Ramos (cell line): ENCODE data around the gene CXADR.
"Not testable (repeated sequence)": the region's sequence is repeated elsewhere in the genome, so short reads cannot be mapped to it uniquely, and the experiment has no call there.

ENCODE experiments used
- in situ Hi-C: fragments of 300-500 bp; cut with MboI; formaldehyde crosslinking; loops from one replicate; pipeline ENCODE4 v1.14.3; 2022; ENCODE audit warnings: low sequenced_read_pairs; ENCODE audit not compliant: unreplicated experiment

The CXADR gene

DNA sequence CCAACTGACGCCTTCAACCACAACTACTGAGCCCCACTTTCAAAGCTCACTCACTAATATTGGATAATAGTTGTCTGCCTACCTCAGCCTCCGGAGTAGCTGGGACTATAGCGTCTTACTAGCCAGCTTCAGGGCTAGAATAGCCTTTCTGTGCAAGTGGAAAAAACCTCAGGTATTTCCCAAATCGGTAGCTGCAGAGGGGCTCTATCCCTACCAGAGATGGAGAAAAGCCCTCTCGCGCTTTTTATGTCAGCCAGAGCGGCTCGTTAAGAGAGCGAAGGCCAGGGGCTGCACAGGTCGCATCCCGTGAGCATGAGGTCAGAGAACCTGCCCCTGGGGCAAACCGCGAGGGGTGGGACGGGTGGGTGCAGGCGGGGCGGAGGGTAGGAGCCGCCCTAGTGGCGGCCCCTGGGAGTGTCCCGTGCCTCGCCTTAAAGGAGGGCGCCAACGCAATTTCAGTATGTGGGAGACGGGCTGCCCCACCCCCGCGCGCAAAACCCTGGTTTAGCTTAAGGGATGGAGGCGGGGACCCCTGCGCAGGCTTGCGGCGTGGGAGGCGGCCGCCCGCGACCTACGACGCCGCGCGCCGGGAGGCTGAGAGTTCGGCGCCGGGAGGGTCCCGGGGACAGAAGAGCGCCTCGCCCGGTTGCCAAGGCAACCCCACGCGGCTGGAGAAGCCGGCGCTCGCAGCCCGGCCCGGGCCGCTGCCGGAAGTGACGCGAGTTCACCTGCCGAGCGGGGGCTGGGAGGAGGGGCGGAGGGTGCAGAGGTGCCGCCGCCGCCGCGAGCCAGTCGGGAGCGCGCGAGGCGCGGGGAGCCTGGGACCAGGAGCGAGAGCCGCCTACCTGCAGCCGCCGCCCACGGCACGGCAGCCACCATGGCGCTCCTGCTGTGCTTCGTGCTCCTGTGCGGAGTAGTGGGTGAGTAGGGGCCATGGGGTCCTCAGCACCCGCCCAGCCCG, at the start of gene CXADR:
CXADR (plus strand) TSS at position 791 of the 961 bp plus-strand sequence; CDS start at position 878, 87 bp downstream.
- in situ Hi-C loops = no loop called here

DNA sequence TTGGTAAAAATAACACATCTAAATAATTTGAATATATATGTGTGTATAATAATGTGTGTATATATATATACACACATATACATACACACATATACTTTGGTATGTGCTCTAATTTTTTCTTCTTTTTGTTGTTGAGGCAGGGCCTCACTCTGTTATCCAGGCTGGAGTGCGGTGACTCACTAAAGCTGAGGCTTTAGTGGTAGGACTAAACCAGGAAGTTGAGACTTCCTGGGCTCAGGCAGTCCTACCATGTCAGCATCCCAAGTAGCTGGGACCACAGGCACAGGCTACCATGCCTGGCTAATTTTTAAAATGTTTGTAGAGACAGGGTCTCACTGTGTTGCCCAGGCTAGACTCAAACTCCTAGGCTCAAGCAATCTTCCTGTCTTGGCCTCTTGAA, 46.7 kb upstream of the CXADR start:
- in situ Hi-C loops = no loop called here

DNA sequence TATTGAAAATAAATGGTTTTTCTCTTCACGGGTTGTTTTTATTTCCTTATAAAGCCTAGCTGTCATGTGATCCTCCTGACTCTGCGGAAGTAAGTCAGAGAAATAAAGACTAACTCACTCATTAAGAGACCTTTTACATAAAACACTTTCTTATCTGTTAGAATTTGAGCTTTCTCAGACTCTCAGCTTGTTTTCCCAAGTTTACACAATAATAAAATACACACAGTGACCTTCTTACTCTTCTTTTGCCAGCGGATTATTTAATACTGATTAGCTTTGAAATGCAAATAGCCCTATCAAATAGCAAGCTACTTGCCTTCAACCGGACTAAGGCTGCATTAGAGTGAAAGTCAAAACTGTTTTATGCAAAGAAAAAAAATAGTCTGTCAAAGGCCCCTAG, 45.5 kb upstream of the CXADR start:
- in situ Hi-C loops = no loop called here

DNA sequence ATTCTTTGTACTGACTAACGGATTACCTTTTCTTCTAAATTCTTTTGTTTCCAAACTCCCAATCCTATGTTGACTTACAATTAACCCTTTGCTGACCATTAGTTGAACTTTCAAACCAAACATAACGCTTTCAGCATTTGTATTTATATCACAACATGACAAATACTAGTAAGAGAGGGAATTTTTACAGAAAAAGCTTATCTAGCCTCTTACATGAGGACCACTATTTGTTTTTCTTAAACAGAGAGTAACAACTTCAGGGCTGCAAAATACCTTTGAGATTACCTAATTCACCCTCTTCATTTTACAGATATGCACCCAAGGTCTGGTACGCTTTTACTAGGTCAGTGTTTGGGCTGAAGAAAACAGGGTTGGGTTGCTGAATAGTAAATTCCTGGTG, 45.0 kb upstream of the CXADR start:
- in situ Hi-C loops = no loop called here

DNA sequence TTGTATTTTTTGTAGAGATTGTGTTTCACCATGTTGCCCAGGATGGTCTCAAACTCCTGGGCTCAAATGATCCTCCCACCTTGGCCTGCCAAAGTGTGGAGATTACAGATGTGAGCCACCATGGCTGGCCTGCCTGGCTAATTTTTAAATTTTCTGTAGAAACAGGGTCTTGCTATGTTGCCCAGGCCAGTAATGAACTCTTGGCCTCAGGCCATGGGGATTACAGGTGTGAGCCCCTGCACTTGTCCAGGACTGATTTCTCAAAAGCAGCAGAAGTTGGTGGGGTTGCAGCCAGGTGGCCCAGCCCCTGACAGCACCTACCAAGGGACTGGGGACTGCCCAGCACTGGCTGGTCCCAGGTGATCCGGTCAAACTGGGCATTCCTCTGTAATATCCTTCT, 44.1 kb upstream of the CXADR start:
- in situ Hi-C loops = no loop called here

DNA sequence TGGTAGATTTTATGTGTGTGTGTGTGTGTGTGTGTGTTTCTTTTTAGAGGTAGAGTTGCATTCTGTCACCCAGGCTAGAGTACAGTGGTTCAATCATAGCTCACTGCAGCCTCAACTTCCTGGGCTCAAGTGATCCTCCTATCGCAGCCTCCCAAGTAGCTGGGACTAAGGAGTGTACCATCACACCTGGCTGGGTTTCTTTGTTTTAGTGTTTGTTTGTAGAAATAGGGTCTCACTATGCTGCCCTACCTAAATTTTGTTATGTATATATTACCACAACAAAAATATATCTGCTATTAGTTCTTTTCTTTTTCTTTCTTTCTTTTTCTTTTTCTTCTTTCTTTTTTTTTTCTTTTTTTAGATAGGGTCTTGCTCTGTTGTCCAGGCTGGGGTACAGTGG, 43.1 kb upstream of the CXADR start:
- in situ Hi-C loops = no loop called here

DNA sequence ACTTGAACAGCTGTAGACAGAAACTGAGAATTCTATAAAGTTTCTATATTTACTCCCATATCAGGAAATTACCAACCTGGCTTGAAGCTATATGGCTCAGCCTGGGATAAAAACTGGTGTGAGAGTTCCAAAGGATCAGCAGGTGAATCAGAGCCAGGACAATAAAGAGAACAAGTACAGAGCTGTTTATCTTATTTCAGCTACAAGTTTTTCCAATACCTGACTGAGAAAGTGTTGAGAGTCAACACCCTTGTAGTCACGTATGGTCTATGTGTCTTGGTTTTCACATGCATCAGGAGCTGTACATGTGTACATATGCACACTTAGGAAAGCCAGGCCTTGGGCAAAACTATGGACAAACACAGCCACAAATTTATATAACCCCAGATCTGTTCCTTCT, 40.7 kb upstream of the CXADR start:
- in situ Hi-C loops = no loop called here

DNA sequence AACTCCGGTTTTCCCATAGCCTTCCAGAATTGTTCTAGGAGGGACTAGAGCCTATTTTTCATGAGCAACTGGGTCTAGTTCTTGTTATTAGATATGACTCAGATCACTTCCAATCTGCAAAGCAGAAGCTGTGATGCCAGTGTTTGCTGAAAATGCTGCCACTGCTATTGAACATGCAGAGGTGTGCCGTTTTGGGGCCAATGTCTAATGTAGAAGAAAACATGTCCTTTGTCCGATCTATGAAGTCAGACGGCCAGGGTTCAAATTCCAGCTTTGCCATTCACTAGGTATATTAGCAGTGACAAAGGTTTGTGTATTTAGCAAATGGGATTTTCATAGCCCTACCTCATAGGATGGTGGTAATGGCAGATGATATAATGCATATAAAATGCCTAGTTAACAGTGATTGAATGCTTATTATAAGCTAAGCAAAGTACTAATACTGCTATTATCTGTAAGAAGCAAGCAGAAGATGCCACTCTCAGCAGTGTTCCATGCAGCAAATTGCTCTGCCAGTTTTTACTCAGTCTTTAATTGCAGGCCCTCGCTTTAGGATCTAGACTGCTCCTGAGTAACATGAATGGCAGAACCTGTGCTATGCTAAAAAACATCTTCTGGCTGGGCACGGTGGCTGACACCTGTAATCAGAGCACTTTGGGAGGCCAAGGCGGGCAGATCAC, 40.1 kb upstream of the CXADR start:
- in situ Hi-C loops = no loop called here

DNA sequence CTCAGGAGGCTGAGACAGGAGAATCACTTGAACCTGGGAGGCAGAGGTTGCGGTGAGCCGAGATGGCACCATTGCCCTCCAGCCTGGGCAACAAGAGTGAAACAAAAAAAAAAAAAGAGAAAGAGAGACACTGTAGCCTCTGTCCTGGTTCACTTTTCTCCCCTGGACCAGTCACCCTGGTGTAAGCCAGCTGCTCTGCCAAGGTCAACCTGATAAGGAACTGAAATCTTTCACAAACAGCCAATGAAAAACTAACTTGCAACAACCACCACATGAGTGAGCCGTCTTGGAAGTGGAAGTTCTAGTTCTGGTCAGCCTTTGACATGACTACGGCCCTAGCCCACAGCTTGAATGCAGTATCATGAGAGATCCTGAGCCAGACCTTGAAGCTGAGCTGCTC, 36.8 kb upstream of the CXADR start:
- in situ Hi-C loops = no loop called here

DNA sequence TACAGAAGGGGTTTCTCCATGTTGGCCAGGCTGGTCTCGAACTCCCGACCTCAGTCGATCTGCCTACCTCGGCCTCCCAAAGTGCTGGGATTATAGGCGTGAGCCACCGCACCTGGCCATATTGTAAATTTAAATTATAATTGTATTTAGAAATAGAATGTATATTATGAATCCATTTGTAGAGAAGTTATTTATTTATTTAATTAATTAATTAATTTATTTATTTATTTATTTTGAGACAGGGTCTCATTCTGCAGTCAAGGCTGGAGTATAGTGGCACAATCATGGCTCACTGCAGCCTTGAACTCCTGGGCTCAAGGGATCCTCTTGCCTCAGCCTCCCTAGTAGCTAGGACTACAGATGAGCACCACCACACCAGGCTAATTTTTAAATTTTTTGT, 34.7 kb upstream of the CXADR start:
- in situ Hi-C loops = not testable (repeated sequence)

DNA sequence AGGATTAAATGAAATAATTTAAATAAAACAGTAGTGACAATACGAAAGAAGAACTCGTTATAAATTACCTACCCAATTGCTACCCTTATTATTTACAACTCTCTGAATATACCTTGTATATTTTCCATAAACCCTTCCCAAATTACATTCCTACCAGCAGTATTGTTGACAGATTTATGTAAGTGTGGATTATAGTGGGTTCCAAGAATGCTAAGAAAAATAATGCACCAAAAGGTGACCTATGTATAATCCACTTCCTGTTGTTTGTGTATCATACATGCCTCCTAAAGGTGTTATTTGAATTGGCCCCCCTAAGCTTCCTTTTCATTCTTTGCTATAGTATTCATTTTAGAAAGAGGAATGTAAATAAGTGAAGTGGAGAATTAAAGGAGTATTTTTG, 33.2 kb upstream of the CXADR start:
- in situ Hi-C loops = no loop called here

DNA sequence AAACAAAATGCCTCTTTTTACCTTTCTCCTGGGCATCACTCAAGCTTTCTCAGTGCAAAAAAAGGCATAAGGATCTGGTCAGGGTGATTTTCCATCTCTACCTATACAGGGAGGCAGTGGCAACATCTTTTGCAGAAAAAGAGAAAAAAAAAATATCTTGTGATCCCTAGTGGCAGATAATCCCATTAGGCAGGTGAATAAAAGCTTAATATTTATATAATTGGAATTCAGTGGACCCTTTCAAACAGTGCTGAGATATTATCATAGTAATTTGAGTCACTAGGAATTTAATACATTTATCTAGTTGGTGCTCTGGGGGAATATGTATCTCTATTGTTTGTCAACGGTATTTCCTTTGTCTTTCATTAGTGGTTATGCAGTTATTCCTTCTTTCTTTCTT, 29.9 kb upstream of the CXADR start:
- in situ Hi-C loops = no loop called here

- in situ Hi-C loops = no loop called here
Observed at GRCh38 chr21:17488620-17489019, 24.2 kb upstream of the CXADR start.

GRCh38 chr21:17489565-17489964, 23.3 kb upstream of the CXADR start:
- in situ Hi-C loops = not testable (repeated sequence)

DNA sequence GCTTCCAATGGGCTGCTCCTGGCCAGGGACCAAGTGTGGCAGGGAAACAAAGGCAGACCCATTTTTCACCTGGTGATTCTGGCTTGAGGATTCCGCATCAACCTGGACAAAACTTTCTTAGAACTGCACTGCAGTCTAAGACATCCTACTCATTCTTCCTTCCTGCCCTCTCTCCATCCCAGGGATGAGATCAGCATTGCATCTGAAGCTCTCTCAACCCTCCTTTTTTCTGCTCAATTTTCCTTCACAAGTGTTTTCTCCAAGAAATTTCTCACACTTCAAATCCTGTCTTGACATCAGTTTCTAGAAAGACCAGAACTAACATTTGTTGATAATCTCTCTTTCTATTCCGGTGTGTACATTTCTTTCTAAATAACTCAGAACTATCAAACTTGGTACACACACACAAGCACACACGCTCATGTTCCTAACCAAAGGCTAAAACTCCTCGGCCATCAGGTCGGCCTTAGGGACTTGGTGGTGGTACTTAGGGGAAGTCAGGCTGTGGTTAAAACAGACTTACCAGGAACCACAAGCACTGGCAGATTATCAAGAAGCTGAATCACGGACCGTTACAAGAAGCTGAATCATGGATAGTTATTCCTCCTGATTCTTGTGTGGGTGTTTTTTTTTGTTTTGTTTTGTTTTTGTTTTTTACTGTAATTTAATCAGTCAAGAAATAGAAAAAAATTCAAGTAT, 21.0 kb upstream of the CXADR start:
- in situ Hi-C loops = no loop called here

- in situ Hi-C loops = no loop called here
Observed at GRCh38 chr21:17492415-17493168, 20.3 kb upstream of the CXADR start.

- in situ Hi-C loops = no loop called here
Observed at GRCh38 chr21:17494051-17494450, 18.8 kb upstream of the CXADR start.

DNA sequence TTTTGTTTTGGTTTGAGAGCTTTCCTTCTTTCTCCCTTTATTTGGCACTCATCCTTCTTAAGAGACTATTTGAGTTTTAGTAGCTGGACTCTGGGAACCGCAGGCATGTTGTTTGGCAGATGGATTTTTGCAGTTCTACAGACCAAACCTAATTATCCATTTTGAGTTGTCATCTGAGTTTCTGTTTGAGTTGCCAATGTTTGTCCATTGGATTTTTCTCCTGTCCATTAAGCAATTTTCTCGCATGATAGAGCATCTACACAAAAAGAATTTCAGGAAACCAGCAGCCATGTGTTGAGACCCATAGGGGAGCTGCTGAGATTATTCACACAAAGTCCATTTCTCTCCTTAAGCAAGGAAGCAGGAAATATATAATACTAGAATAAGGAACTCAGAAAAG, 17.2 kb upstream of the CXADR start:
- in situ Hi-C loops = no loop called here

DNA sequence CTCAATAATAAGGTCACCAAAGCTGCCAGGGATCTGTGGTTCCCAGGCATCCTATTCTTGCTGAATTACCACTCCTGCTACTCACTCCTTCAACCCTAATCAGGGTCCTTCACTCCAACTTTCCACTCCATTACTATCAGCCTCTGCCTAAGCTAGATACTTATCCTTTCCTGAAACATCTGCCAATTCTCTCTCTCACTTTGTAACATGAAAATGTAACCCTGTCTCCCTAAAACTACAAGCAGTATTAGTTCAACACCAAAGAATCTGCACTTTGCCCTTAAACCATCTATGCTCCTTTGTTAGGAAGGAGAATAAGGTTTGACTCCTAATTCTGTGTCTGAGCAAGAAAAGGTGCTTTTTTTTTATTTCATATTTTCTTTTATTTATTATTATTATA, 15.5 kb upstream of the CXADR start:
- in situ Hi-C loops = no loop called here

- in situ Hi-C loops = no loop called here
Observed at GRCh38 chr21:17498586-17498985, 14.3 kb upstream of the CXADR start.
